HL-60 (cell line): Measurements from ENCODE around the gene ATP13A3.

Source experiments
- DNase-seq, 2 experiments: peaks; one replicate each; pipeline ENCODE4 v3.0.0-alpha.2; 2010 to 2020; ENCODE audit warnings: low read depth in 1 of 2, low spot score in 1 of 2
- H3K27ac ChIP-seq: fragments of 250-450 bp; sonication (Bioruptor Pico); replicated peaks from 2 replicates; pipeline ENCODE4 v1.5.1; 2020; ENCODE audit warnings: mild to moderate bottlenecking, moderate library complexity
- H3K27me3 ChIP-seq: fragments of 250-450 bp; sonication (Bioruptor Pico); 2 replicates; pipeline ENCODE4 v1.5.1; 2021; ENCODE audit warnings: mild to moderate bottlenecking, moderate library complexity; ENCODE audit not compliant: insufficient read depth, poor library complexity, severe bottlenecking
- H3K4me3 ChIP-seq: replicated peaks from 2 replicates; pipeline ENCODE4 v1.5.1; 2011; ENCODE audit warnings: mild to moderate bottlenecking, control low read depth, low read length; ENCODE audit not compliant: insufficient read depth
- CTCF ChIP-seq: IDR thresholded peaks from one replicate; pipeline ENCODE4 v1.5.1; 2011; ENCODE audit warnings: low read length, control low read depth, inconsistent platforms; ENCODE audit not compliant: insufficient read depth
- GABPA ChIP-seq: IDR thresholded peaks from 2 replicates; pipeline ENCODE4 v1.6.1; 2012; ENCODE audit warnings: low read depth
- POLR2AphosphoS5 ChIP-seq: IDR thresholded peaks from 2 replicates; pipeline ENCODE4 v1.6.1; 2012; ENCODE audit warnings: low read depth
- REST ChIP-seq: IDR thresholded peaks from 2 replicates; pipeline ENCODE4 v1.6.1; 2012; ENCODE audit warnings: low read depth; ENCODE audit not compliant: insufficient replicate concordance
- SPI1 ChIP-seq: IDR thresholded peaks from 2 replicates; pipeline ENCODE4 v1.6.1; 2012; ENCODE audit warnings: low read depth, mild to moderate bottlenecking, borderline replicate concordance

The ATP13A3 gene

GRCh38 chr3:194481103-194481502 lies 5.7 kb downstream of the ATP13A3 start:
- TF ChIP-seq POLR2AphosphoS5 (no peak), SPI1 (no peak), REST (no peak), GABPA (no peak)
- 0 out of 2 replicates have a peak overlapping the region, but pooled peaks have one; percentile 0 for H3K27ac ChIP-seq
- no peaks in the 10 kb centered on the region for H3K27me3 ChIP-seq
- H3K4me3 ChIP-seq, result no peak overlapping the region
- no peak for DNase-seq

GRCh38 chr3:194476784-194477183 lies 10.0 kb downstream of the ATP13A3 start:
- TF ChIP-seq GABPA (no peak), REST (no peak), SPI1 (no peak)
- Histone ChIP-seq H3K27me3 (no peaks in the 10 kb centered on the region), H3K27ac (no peak overlapping the region), H3K4me3 (no peak overlapping the region)
- DNase-seq, result no peak

GRCh38 chr3:194475978-194476377 lies 10.8 kb downstream of the ATP13A3 start:
- DNase-seq, result no peak
- Histone ChIP-seq H3K4me3 (no peak overlapping the region), H3K27me3 (no peaks in the 10 kb centered on the region), H3K27ac (no peak overlapping the region)
- TF ChIP-seq REST (no peak), POLR2AphosphoS5 (no peak), CTCF (no peak), GABPA (no peak), SPI1 (no peak)

GRCh38 chr3:194475138-194475932 lies 11.5 kb downstream of the ATP13A3 start:
- Histone ChIP-seq H3K27ac (no peak overlapping the region), H3K4me3 (no peak overlapping the region), H3K27me3 (no peaks in the 10 kb centered on the region)
- no peak for DNase-seq
- no peak for TF ChIP-seq POLR2AphosphoS5
- no peak for TF ChIP-seq REST
- no peak for TF ChIP-seq SPI1
- no peak for TF ChIP-seq GABPA
- TF ChIP-seq CTCF, result no peak
